Activated T-cell treated with anti-CD3 and anti-CD28 coated beads for 4 hours (primary cell): ENCODE results near the gene SND1.
"Not testable (repeated sequence)": the region's sequence is repeated elsewhere in the genome, so short reads cannot be mapped to it uniquely, and the experiment has no call there.

ENCODE experiments used
- DNase-seq: peaks from one replicate; pipeline ENCODE4 v3.0.0-alpha.2; 2020

The SND1 gene

GRCh38 chr7:128082431-128082830 lies 430.4 kb downstream of the SND1 start:
- no peak for DNase-seq

DNA sequence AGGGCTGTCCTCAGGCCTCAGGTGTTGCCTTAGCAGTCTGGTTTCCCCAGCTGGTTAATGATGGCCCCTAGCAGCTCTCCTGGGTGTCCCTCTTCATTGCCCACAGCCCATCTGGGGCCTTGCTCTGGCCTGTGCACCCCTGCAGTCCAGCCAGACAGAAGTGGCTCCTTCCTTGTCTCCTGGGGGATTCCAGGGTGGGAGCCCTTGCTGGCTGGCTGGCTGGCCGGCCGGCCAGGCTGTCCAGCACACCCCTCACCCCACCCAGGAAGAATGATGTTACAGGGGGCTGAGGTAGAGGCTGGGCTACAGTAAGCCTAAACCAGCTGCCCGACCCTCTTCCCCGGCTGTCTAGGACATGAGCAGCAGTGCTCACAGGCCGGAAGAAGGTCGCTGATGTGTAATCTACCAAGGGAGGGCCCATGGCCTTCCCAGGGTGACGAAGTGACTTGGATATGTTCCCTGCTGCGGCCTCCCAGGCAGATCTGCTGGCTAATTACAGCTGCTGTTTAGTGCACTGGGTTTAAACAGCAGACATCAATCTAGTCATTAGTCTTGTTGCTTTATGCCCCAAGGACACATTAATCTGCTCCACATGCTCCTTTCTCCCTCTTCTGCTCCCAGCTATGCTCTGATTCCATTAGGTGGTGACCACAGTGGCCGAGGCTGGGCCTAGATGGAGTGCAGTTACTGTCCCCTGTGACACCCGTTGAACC lies 433.1 kb downstream of the SND1 start:
- no peak for DNase-seq

GRCh38 chr7:128090492-128090891 lies 438.5 kb downstream of the SND1 start:
- no peak for DNase-seq

GRCh38 chr7:128091106-128091505 lies 439.1 kb downstream of the SND1 start:
- no peak for DNase-seq

GRCh38 chr7:128092221-128092620 lies 440.2 kb downstream of the SND1 start:
- DNase-seq = no peak

GRCh38 chr7:128093614-128094570 lies 441.9 kb downstream of the SND1 start:
- no peak for DNase-seq

- DNase-seq = no peak
Measured at GRCh38 chr7:128094686-128095085, 442.7 kb downstream of the SND1 start.

DNA sequence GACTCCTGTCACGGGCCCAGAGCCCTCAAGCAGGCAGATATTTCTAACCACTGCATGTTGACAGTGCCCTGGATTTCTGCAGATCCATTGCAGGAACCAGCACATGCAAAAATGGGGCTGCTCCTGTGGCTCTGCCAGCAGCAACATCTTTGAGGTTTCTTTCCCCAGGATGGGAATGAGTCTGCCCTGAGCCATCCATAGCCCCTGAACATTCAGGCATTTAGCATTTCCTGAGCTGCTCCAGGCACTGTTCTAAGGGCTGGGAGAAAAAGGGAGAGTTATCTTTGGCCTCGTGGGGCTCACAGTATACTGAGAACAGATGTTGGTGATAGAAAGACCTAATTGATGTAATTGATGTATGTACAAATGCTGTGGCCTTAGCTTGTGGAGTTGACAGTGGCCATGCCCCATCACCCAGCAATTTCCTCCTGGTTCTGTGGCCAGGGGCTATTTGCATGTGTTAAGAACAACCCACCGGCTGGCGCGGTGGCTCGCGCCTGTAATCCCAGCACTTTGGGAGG lies 445.3 kb downstream of the SND1 start:
- DNase-seq = no peak

GRCh38 chr7:128098629-128099028 lies 446.6 kb downstream of the SND1 start:
- no peak for DNase-seq

GRCh38 chr7:128099204-128099671 lies 447.2 kb downstream of the SND1 start:
- DNase-seq = no peak

GRCh38 chr7:128100225-128100948 lies 448.4 kb downstream of the SND1 start:
- DNase-seq = no peak

DNA sequence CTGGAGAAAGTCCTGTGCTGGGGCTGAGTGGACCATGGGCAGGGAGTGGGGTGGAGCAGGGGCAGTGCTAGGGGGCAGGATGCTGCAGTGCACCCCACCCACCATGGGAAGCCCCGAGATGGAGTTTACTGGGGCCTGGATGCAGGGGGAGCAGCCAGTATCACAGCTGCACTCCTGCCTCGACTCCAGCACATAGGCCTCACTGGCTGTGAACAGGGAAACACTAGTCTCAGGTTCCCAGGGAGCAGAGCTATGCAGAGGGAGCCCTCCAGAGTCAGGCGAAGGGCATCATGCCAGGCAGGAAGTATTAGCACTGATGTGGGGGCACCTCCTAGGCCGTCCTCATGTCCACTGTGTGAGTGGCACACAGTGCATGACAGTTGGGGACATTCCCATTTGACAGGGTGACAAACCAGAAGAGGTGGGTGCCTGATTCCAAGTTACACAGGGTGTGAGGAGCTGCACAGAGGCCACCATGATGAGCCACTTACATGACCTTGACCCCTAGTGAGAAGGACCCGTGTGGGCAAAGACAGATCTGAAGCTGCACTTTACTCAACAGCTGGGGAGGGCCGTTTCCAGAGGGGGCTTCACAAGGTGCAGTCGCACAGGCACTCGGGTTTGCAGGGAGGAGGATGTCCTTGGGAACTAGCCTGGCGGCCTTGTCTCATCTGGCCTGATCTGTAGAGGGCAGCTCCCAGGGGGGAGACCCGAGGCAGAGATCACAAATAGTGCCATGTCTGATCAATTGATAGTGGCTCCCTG lies 449.1 kb downstream of the SND1 start:
- no peak for DNase-seq

DNA sequence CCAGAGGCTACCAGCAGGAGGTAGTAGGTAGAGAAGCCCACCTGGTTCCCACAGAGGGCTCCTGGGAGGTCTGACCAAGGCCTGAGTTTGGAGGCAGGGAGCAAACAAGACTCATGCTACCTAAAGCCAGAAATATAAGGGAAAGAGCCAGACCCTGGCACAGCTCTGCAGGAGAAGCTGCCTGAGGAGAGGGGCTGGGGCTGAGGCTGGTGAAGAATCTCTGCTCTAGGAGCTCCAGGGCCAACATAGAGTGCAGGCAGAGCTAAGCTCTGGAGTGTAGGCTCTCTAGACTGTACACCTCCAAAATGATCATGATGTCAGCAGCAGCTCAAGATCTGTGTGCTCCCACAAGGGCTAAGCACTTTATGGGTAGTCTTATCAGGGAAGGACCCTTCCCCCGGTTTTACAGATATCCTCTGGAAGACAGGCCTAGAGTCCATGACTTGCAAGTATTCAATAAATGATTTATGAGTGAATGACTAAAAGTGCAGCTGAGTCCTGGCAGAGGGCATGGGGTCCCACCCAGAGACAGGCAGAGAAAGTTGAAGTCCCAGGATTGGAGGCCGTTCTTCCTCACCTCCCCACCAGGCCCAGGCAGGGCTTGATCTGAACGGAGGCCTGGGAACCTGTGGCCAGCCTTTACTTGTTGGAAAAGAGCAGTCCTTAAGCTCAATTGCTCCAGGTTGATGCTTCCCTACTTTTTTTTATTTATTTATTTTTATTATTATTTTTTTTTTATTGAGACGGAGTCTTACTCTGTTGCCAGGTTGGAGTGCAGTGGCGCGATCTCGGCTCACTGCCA lies 450.7 kb downstream of the SND1 start:
- DNase-seq = no peak

DNA sequence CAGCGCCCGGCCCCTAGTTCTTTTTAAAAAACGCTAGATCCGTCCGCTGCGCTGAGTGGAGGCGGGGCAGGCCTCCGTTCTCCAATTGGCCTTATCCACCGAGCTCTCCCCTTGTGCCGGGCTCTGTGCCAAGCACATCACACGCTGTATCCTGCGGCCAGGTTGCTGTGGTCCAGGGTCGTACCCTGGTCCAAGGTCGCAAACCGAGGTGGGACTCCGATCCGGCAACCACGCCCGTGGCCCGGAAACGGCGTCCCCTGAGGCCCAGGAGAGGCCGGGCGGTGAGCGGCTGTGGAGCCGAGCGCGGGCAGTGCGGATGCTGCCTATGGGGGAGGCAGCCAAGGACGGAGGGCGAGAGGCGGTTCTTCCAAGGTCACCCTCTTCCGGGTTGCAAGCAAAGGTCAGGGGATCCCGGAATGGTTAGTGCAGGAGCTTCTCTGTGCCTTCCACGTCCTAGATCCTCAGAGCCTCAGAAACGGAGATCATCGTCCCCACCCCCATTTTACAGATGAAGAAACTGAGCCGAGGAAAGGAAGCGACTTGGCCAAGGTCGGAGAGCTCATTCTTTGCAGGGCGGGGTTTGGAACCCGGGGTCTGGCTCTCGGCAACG lies 451.6 kb downstream of the SND1 start:
- DNase-seq = no peak

DNA sequence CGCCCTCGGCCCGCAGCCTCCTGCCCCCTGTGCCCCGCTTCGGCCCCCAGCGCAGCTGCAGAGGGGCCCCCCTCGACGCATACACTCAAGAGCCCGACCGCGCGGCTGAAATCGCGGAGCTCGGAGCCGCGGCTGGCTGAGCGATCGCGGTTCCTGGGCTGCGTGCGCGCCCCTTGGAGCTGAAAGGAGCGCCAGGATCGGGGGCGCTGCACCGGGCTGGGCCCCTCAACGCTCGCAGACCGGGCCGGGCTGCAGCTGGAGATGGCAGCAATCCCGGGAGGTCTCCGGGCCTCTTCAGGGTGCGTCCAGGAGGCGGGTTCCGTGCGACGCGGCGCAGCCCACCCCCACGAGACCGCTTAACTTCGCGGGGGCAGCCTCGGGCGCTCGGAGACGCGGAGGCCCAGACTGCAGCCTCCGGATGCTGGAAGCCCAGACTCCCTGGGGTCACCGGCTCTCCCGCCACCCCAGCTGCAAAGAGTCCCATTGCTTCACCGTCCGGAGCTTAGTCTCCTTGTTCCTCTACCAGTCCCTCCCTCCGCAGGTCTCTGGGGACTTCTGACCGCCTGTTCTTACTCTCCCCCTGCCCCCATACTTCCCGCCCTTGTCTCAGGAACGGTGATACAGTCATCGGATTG lies 452.2 kb downstream of the SND1 start:
- DNase-seq = no peak

DNA sequence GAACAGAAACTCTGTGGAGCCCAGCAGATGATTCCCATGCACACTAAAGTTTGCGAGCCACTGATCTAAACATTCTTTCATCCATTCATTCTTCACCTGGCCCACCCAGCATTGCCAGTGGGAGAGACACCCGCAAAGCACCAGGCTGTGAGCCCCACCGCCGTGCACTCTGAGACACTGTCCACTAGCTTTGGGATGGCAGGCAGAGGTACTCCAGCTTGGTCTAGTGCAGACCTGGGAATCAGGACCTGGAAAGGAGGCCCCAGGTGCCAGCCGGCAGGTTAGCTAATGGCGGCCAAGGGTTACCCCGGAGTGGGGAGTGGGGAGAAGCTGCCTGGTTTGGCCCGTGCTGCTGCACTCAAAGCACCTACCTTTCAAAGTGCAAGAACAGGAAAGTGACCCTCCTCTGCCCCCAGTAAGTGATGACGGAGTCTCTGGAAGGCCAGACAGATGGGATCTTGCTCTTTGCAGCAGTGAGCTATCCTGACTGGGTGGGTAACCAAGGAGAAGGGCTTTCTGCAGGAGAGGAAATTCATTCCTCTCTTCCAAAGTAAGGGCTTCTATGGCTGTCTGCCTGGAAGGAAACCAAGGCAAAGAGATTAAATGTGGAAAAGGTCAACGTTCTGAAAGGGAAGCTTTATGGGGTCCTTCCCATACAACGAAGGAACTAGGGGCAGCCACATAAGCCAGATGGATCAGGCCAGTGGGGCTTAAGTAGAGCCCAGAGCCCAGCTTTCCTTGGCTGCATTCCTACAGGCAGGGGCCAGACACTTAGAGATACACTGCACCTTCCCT lies 453.4 kb downstream of the SND1 start:
- no peak for DNase-seq

DNA sequence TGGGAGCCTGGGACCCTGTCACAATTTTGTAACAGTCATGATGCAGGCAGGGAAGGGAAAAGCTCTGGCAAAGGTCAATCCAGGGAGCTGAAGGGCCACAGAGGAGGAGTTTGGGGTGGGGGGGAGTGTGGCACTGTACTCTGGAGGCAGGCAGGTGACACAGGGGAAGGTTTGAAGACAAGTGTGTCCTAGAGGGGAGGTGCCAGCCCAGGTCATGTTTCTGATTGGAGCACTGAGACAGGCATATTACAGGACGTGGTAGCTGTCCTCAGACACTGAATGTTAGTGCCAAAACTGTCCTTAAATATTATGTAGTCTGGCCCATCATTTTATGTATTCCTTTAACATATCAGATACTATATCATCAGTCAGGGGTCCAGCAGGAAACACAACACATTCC lies 454.8 kb downstream of the SND1 start:
- DNase-seq = no peak

GRCh38 chr7:128107516-128107915 lies 455.5 kb downstream of the SND1 start:
- not testable (repeated sequence) for DNase-seq

DNA sequence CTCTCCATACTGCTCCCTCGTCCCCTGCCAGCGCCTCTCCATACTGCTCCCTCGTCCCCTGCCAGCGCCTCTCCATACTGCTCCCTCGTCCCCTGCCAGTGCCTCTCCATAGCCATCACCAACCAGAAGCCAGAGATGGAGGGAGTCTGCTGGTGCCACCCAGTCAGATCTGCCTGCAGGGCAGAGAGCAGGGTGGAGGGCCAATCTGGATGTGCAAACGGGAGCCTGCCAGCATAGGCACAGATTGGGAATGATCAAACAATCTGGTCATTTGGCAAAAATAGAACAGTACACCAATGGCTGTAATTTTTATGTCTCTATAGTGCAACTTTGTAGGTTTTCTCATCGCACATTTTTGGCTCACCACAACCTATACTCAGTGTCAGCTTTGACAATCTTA lies 456.1 kb downstream of the SND1 start:
- DNase-seq = no peak
